Lower leg skin (tissue), 3 donors: Measurements from ENCODE around the gene GRIN2A.

Experiments used
- CTCF ChIP-seq, 3 donors: fragments of 450-650 bp; IDR thresholded peaks; one replicate each; pipeline ENCODE4 v1.5.1; 2016; ENCODE audit warnings: antibody characterized with exemption in 3 of 3, mild to moderate bottlenecking in 3 of 3, moderate library complexity in 2 of 3
- POLR2A ChIP-seq, 2 donors: fragments of 450-650 bp; IDR thresholded peaks; one replicate each; pipeline ENCODE4 v1.6.1; 2016 to 2017; ENCODE audit warnings: antibody characterized with exemption in 2 of 2, mild to moderate bottlenecking in 1 of 2, moderate library complexity in 1 of 2

GRCh38 chr16:10098991-10099390 is 83.2 kb downstream of the GRIN2A start:
- TF ChIP-seq CTCF (IDR thresholded peaks at IDR 0.05) = no peak
- no peak for TF ChIP-seq POLR2A (IDR thresholded peaks at IDR 0.05)
